Ovary (tissue), 3 donors: ENCODE data around the gene PTCH2.

Experiments
- POLR2A ChIP-seq: fragments of 450-650 bp; IDR thresholded peaks from one replicate; pipeline ENCODE4 v1.6.1; 2017; ENCODE audit warnings: antibody characterized with exemption, mild to moderate bottlenecking, moderate library complexity
- TF ChIP-seq, protein P1 (sequence below), 3 donors: fragments of 450-650 bp in 2 of 3; fragments of 200-600 bp in 1 of 3; IDR thresholded peaks; one replicate each; pipeline versions ENCODE4 v1.5.1 to v1.8.0; 2016 to 2022; ENCODE audit warnings: antibody characterized with exemption in 3 of 3, mild to moderate bottlenecking in 1 of 3
- donor health status: DM: no; HTN: no; CAD: no.

DNA sequence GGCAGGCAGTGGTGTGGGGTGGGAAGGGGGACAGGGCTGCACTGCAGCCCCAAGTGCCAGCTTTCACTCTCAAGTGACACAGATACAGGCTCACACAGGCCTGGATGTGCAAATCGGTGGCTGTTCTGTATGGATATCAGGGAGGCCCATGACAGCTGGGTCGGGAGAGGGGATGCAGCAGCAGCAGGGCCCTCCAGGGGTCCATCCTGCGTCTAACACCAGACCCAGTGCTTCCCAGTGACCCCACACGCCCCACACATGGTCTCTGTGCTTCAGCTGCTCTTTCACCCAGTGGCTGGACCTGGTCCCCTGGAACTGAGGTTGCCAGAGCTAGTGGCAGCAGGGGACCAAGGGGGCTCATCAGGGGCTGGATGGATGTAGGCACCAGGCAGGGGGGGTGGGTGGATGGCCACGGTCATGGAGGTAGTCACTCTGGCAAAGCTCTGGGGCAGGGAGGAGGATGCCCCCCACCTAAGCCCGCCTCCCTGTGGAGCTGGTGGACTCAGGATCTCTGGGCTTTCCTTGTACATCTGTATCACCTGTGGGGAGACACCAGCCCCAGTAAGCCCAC is 20.8 kb downstream of the PTCH2 start:
- TF ChIP-seq, protein P1, sequence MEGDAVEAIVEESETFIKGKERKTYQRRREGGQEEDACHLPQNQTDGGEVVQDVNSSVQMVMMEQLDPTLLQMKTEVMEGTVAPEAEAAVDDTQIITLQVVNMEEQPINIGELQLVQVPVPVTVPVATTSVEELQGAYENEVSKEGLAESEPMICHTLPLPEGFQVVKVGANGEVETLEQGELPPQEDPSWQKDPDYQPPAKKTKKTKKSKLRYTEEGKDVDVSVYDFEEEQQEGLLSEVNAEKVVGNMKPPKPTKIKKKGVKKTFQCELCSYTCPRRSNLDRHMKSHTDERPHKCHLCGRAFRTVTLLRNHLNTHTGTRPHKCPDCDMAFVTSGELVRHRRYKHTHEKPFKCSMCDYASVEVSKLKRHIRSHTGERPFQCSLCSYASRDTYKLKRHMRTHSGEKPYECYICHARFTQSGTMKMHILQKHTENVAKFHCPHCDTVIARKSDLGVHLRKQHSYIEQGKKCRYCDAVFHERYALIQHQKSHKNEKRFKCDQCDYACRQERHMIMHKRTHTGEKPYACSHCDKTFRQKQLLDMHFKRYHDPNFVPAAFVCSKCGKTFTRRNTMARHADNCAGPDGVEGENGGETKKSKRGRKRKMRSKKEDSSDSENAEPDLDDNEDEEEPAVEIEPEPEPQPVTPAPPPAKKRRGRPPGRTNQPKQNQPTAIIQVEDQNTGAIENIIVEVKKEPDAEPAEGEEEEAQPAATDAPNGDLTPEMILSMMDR (IDR thresholded peaks at IDR 0.05) = no peak
- TF ChIP-seq POLR2A = no peak
